ENCODE results near the gene CSRNP3. TPM values are rescaled to one million over a fixed set of nuclear protein-coding genes. Genes with fewer than 3 reads are reported as not detected.

The CSRNP3 gene
- total and polyA plus RNA-seq, 7 donors: 0.96 to 6.6 (median 3.9) TPM

- intact Hi-C loops (cut with DNase I): no loop called here
- H3K9me3 ChIP-seq: no peaks in the 10 kb centered on the region
- DNase-seq: no peak
- H3K36me3 ChIP-seq: no peaks in the 10 kb centered on the region
- 65 to 89% methylated on average over 1 of the region's 1 CpG for WGBS, 2 donors
- H3K4me1 ChIP-seq: peaks cover 0 to 11% (median 7%) of the 10 kb centered on the region in 4 donors
- no peak for TF ChIP-seq CTCF (IDR thresholded peaks at IDR 0.05)
- no peak overlapping the region for H3K4me3 ChIP-seq
- no peaks in the 10 kb centered on the region for H3K27me3 ChIP-seq
- H3K27ac ChIP-seq: no peak overlapping the region
These were observed 149.3 kb downstream of the CSRNP3 start for GRCh38 chr2:165618806-165619205.

GRCh38 chr2:165621086-165621560 is 151.6 kb downstream of the CSRNP3 start:
- peak overlapping the region in 1 of 4 donors; percentile 42 for H3K27ac ChIP-seq
- no peak overlapping the region for H3K4me3 ChIP-seq
- 41 to 69% methylated on average over 5 of the region's 5 CpGs for WGBS, 2 donors

GRCh38 chr2:165623161-165623560 is 153.7 kb downstream of the CSRNP3 start:
- Histone ChIP-seq H3K4me1 (peaks cover 0 to 11% (median 7%) of the 10 kb centered on the region in 4 donors), H3K4me3 (no peak overlapping the region), H3K27me3 (no peaks in the 10 kb centered on the region), H3K36me3 (no peaks in the 10 kb centered on the region), H3K27ac (no peak overlapping the region), H3K9me3 (no peaks in the 10 kb centered on the region)
- WGBS, 2 donors: 93 to 97% methylated on average over 10 of the region's 10 CpGs
- intact Hi-C loops (cut with DNase I): no loop called here
- no peak for DNase-seq
- TF ChIP-seq POLR2A (IDR thresholded peaks at IDR 0.05) (no peak), CTCF (IDR thresholded peaks at IDR 0.05) (no peak), EP300 (IDR thresholded peaks at IDR 0.05) (no peak), POLR2AphosphoS5 (IDR thresholded peaks at IDR 0.05) (no peak)

More at GRCh38 chr2:165621086-165621560, 151.6 kb downstream of the CSRNP3 start:
- TF ChIP-seq POLR2AphosphoS5 (IDR thresholded peaks at IDR 0.05): no peak
- no peak for TF ChIP-seq EP300 (IDR thresholded peaks at IDR 0.05)
- TF ChIP-seq POLR2A (IDR thresholded peaks at IDR 0.05): no peak
- no peak for TF ChIP-seq CTCF (IDR thresholded peaks at IDR 0.05)
- no peaks in the 10 kb centered on the region for H3K9me3 ChIP-seq
- intact Hi-C loops (cut with DNase I): no loop called here
- H3K4me1 ChIP-seq: peaks cover 0 to 11% (median 7%) of the 10 kb centered on the region in 4 donors
- DNase-seq: no peak
- no peaks in the 10 kb centered on the region for H3K36me3 ChIP-seq
- no peaks in the 10 kb centered on the region for H3K27me3 ChIP-seq

GRCh38 chr2:165623783-165624469 is 154.4 kb downstream of the CSRNP3 start:
- TF ChIP-seq CTCF (IDR thresholded peaks at IDR 0.05) (no peak), POLR2A (IDR thresholded peaks at IDR 0.05) (no peak), EP300 (IDR thresholded peaks at IDR 0.05) (no peak), POLR2AphosphoS5 (IDR thresholded peaks at IDR 0.05) (no peak)
- DNase-seq: no peak
- 91 to 94% methylated on average over 6 of the region's 6 CpGs for WGBS, 2 donors

GRCh38 chr2:165624470-165624800 is 154.9 kb downstream of the CSRNP3 start:
- TF ChIP-seq POLR2A (IDR thresholded peaks at IDR 0.05) (no peak), POLR2AphosphoS5 (IDR thresholded peaks at IDR 0.05) (no peak), CTCF (IDR thresholded peaks at IDR 0.05) (no peak), EP300 (IDR thresholded peaks at IDR 0.05) (no peak)
- no peaks in the 10 kb centered on the region for H3K9me3 ChIP-seq
- no peak for DNase-seq
- intact Hi-C loops (cut with DNase I): no loop called here
- no peaks in the 10 kb centered on the region for H3K36me3 ChIP-seq
- H3K4me3 ChIP-seq: no peak overlapping the region
- 74 to 83% methylated on average over 1 of the region's 1 CpG for WGBS, 2 donors
- H3K4me1 ChIP-seq: peaks cover 0 to 11% (median 7%) of the 10 kb centered on the region in 4 donors
- H3K27me3 ChIP-seq: no peaks in the 10 kb centered on the region
- H3K27ac ChIP-seq: no peak overlapping the region

More at GRCh38 chr2:165623783-165624469, 154.4 kb downstream of the CSRNP3 start:
- H3K4me3 ChIP-seq: no peak overlapping the region
- H3K27ac ChIP-seq: no peak overlapping the region
- H3K4me1 ChIP-seq: peaks cover 0 to 11% (median 7%) of the 10 kb centered on the region in 4 donors
- intact Hi-C loops (cut with DNase I): no loop called here
- no peaks in the 10 kb centered on the region for H3K36me3 ChIP-seq
- no peaks in the 10 kb centered on the region for H3K9me3 ChIP-seq
- no peaks in the 10 kb centered on the region for H3K27me3 ChIP-seq

Data from sigmoid colon (tissue), 7 donors.